CD4-positive, alpha-beta T cell treated with Interleukin-15 for 4 hours (primary cell): Measurements from ENCODE around the gene UBL7.

Experiments
- DNase-seq: peaks from one replicate; pipeline ENCODE4 v3.0.0-alpha.2; 2020; ENCODE audit warnings: low spot score

The UBL7 gene

GRCh38 chr15:74423431-74424257 lies 37.3 kb downstream of the UBL7 start:
- DNase-seq = no peak

- no peak for DNase-seq
These were observed 38.1 kb downstream of the UBL7 start for GRCh38 chr15:74422652-74423430.

GRCh38 chr15:74422265-74422651 lies 38.7 kb downstream of the UBL7 start:
- DNase-seq = no peak

GRCh38 chr15:74421302-74422245 lies 39.4 kb downstream of the UBL7 start:
- no peak for DNase-seq

GRCh38 chr15:74420193-74420905 lies 40.6 kb downstream of the UBL7 start:
- DNase-seq = no peak

GRCh38 chr15:74419432-74419831 lies 41.5 kb downstream of the UBL7 start:
- DNase-seq = no peak

- no peak for DNase-seq
These were observed 42.2 kb downstream of the UBL7 start for GRCh38 chr15:74418575-74419338.

GRCh38 chr15:74417670-74418069 lies 43.3 kb downstream of the UBL7 start:
- no peak for DNase-seq

- no peak for DNase-seq
These were observed 43.7 kb downstream of the UBL7 start for GRCh38 chr15:74417225-74417624.

GRCh38 chr15:74415966-74416916 lies 44.7 kb downstream of the UBL7 start:
- DNase-seq = no peak

- no peak for DNase-seq
These were observed 46.2 kb downstream of the UBL7 start for GRCh38 chr15:74414603-74415338.

GRCh38 chr15:74414081-74414580 lies 46.8 kb downstream of the UBL7 start:
- no peak for DNase-seq

- DNase-seq = no peak
These were observed 47.4 kb downstream of the UBL7 start for GRCh38 chr15:74413350-74414080.

- no peak for DNase-seq
These were observed 48.8 kb downstream of the UBL7 start for GRCh38 chr15:74412159-74412558.

GRCh38 chr15:74411686-74412085 lies 49.3 kb downstream of the UBL7 start:
- no peak for DNase-seq

GRCh38 chr15:74410502-74410901 lies 50.5 kb downstream of the UBL7 start:
- no peak for DNase-seq

- DNase-seq = no peak
These were observed 51.7 kb downstream of the UBL7 start for GRCh38 chr15:74409225-74409624.

GRCh38 chr15:74408815-74409214 lies 52.1 kb downstream of the UBL7 start:
- no peak for DNase-seq
